SH-SY5Y (cell line): ENCODE data around the gene RGS7.

Experiments
- GATA2 ChIP-seq: IDR thresholded peaks from 2 replicates; pipeline ENCODE4 v1.6.1; 2011; ENCODE audit warnings: mild to moderate bottlenecking, low read depth, low read length
- GATA3 ChIP-seq: IDR thresholded peaks from 2 replicates; pipeline ENCODE4 v1.6.1; 2011; ENCODE audit warnings: low read depth, mild to moderate bottlenecking, low read length, moderate library complexity

GRCh38 chr1:240854367-240854766, 502.6 kb downstream of the RGS7 start:
- TF ChIP-seq GATA2 (no peak), GATA3 (no peak)
